GM19452 (cell line): ENCODE data around the gene XCR1.
"Not testable (repeated sequence)": the region's sequence is repeated elsewhere in the genome, so short reads cannot be mapped to it uniquely, and the experiment has no call there.

Experiments
- ATAC-seq: cut with Tn5 transposase; IDR thresholded peaks from one replicate; pipeline ENCODE4 v1.9.1; 2021; ENCODE audit not compliant: unreplicated experiment

The XCR1 gene

GRCh38 chr3:46027021-46027705 is at the start of gene XCR1:
Gene XCR1 (minus strand): TSS chr3:46027483. CDS start chr3:46021947, 5,536 bp downstream.
- no peak for ATAC-seq

- no peak for ATAC-seq
These were observed 49.3 kb upstream of the XCR1 start for GRCh38 chr3:46076606-46077005.

- ATAC-seq, result no peak
These were observed 48.5 kb upstream of the XCR1 start for GRCh38 chr3:46075816-46076215.

- ATAC-seq, result no peak
These were observed 44.1 kb upstream of the XCR1 start for GRCh38 chr3:46071222-46071858.

- ATAC-seq, result no peak
These were observed 43.4 kb upstream of the XCR1 start for GRCh38 chr3:46070595-46071093.

- ATAC-seq, result no peak
These were observed 41.2 kb upstream of the XCR1 start for GRCh38 chr3:46068501-46068900.

GRCh38 chr3:46067401-46067800 is 40.1 kb upstream of the XCR1 start:
- no peak for ATAC-seq

- ATAC-seq, result no peak
These were observed 38.5 kb upstream of the XCR1 start for GRCh38 chr3:46065750-46066256.

- no peak for ATAC-seq
These were observed 38.0 kb upstream of the XCR1 start for GRCh38 chr3:46065294-46065705.

GRCh38 chr3:46062679-46063078 is 35.4 kb upstream of the XCR1 start:
- no peak for ATAC-seq

GRCh38 chr3:46061887-46062286 is 34.6 kb upstream of the XCR1 start:
- no peak for ATAC-seq

- ATAC-seq, result no peak
These were observed 33.9 kb upstream of the XCR1 start for GRCh38 chr3:46061108-46061720.

- no peak for ATAC-seq
These were observed 33.3 kb upstream of the XCR1 start for GRCh38 chr3:46060551-46060950.

- ATAC-seq, result no peak
These were observed 32.1 kb upstream of the XCR1 start for GRCh38 chr3:46059432-46059831.

- ATAC-seq, result no peak
These were observed 31.7 kb upstream of the XCR1 start for GRCh38 chr3:46058981-46059380.

- ATAC-seq, result no peak
These were observed 30.4 kb upstream of the XCR1 start for GRCh38 chr3:46057716-46058115.

GRCh38 chr3:46056686-46057085 is 29.4 kb upstream of the XCR1 start:
- no peak for ATAC-seq

- not testable (repeated sequence) for ATAC-seq
These were observed 26.7 kb upstream of the XCR1 start for GRCh38 chr3:46053761-46054515.

- ATAC-seq, result not testable (repeated sequence)
These were observed 26.0 kb upstream of the XCR1 start for GRCh38 chr3:46053265-46053664.

GRCh38 chr3:46052531-46052930 is 25.2 kb upstream of the XCR1 start:
- ATAC-seq, result no peak

- no peak for ATAC-seq
These were observed 21.8 kb upstream of the XCR1 start for GRCh38 chr3:46049093-46049492.
